CD4-positive, alpha-beta T cell (primary cell): ENCODE data around the gene FAM181A. TPM values are rescaled to one million over a fixed set of nuclear protein-coding genes. Genes with fewer than 3 reads are reported as not detected.

ENCODE experiments used
- ATAC-seq: fragments of 200-7000 bp; cut with Tn5 transposase; one replicate; pipeline ENCODE4 v1.10.0; 2022; ENCODE audit warnings: mild to moderate bottlenecking; ENCODE audit not compliant: poor library complexity
- CTCF ChIA-PET: fragments of 350-600 bp; sonication (Branson Sonifier 250); formaldehyde crosslinking; loops from one replicate; lab custom pipeline; 2021; ENCODE audit warnings: antibody characterized with exemption, inconsistent platforms; lab: Charles Lee
- POLR2A ChIA-PET: fragments of 350-600 bp; sonication (Branson Sonifier 250); formaldehyde crosslinking; loops from one replicate; lab custom pipeline; 2021; ENCODE audit warnings: antibody characterized with exemption, inconsistent platforms; lab: Charles Lee
- DNase-seq, 14 experiments: peaks; one replicate each; pipeline ENCODE4 v3.0.0-alpha.2; 2013 to 2020; ENCODE audit warnings: mixed read lengths in 2 of 14
- H3K27ac ChIP-seq, 2 donors: one replicate each; pipeline versions ENCODE4 v1.5.1 to v1.7.0; 2013; ENCODE audit warnings: low read length in 2 of 2, low read depth in 1 of 2, mild to moderate bottlenecking in 1 of 2
- H3K27me3 ChIP-seq, 2 experiments: 1 replicate in 1 of 2; 2 replicates in 1 of 2; pipeline versions ENCODE4 v1.6.1 to v1.7.0; 2013; ENCODE audit warnings: low read length in 2 of 2, control low read depth in 1 of 2, mild to moderate bottlenecking in 1 of 2, moderate library complexity in 1 of 2; ENCODE audit not compliant: insufficient read depth in 2 of 2, control insufficient read depth in 1 of 2
- H3K36me3 ChIP-seq: one replicate; pipeline ENCODE4 v1.6.1; 2013; ENCODE audit warnings: low read length, control low read depth; ENCODE audit not compliant: insufficient read depth
- H3K4me1 ChIP-seq: one replicate; pipeline ENCODE4 v1.6.1; 2013; ENCODE audit warnings: low read length, control low read depth; ENCODE audit not compliant: insufficient read depth
- H3K4me3 ChIP-seq: one replicate; pipeline ENCODE4 v1.5.1; 2013; ENCODE audit warnings: mild to moderate bottlenecking, low read length, moderate library complexity
- H3K9me3 ChIP-seq, 2 experiments: 1 replicate in 1 of 2; 2 replicates in 1 of 2; pipeline versions ENCODE4 v1.6.1 to v1.7.0; 2013; ENCODE audit warnings: low read length in 2 of 2, mild to moderate bottlenecking in 2 of 2, control low read depth in 1 of 2, moderate library complexity in 1 of 2; ENCODE audit not compliant: control insufficient read depth in 1 of 2, insufficient read depth in 1 of 2
- H3K27ac Mint-ChIP-seq: one replicate; pipeline ENCODE4 v1.8.0; 2020; ENCODE audit warnings: mixed read lengths
- H3K27me3 Mint-ChIP-seq: one replicate; pipeline ENCODE4 v1.8.0; 2021; ENCODE audit warnings: mixed read lengths
- H3K36me3 Mint-ChIP-seq: one replicate; pipeline ENCODE4 v1.8.0; 2021; ENCODE audit warnings: low read depth, mixed read lengths
- H3K4me1 Mint-ChIP-seq: one replicate; pipeline ENCODE4 v1.8.0; 2021; ENCODE audit warnings: low read depth, mixed read lengths
- H3K4me3 Mint-ChIP-seq: one replicate; pipeline ENCODE4 v1.8.0; 2020; ENCODE audit warnings: mild to moderate bottlenecking, mixed read lengths
- H3K9me3 Mint-ChIP-seq: one replicate; pipeline ENCODE4 v1.8.0; 2020; ENCODE audit warnings: mixed read lengths
- intact Hi-C, 2 experiments: fragments of 100-400 bp; cut with DNase I in 1 of 2; cut with micrococcal nuclease in 1 of 2; formaldehyde crosslinking; loops; one replicate each; pipeline versions ENCODE4 v1.15.1 to v1.9.0; 2023 to 2025; cut with DNase I, micrococcal nuclease
- total RNA-seq, 174 experiments: library from RNA in 2 of 174; stranded (reverse) in 2 of 174; gene quantifications; one replicate each; pipeline ENCODE4 v1.2.3 and lab custom pipeline; 2021 to 2026
- TF ChIP-seq, protein P1 (sequence below): fragments of 200-600 bp; IDR thresholded peaks from one replicate; pipeline ENCODE4 v1.8.0; 2022; ENCODE audit warnings: antibody characterized with exemption, mild to moderate bottlenecking

Gene FAM181A
- total RNA-seq, 2 experiments from 2014 or later, result not detected

- no peak overlapping the region for H3K27ac Mint-ChIP-seq
- H3K4me3 ChIP-seq, result peak overlapping the region; percentile 49
- H3K9me3 Mint-ChIP-seq, result no peaks in the 10 kb centered on the region
- ATAC-seq (no peak), DNase-seq (peak in 2 of 14 experiments; percentile 19 to 46)
- intact Hi-C loops, result no loop called here
- H3K4me1 Mint-ChIP-seq, result peaks cover 55% of the 10 kb centered on the region
- H3K4me3 Mint-ChIP-seq, result no peak overlapping the region
- no peaks in the 10 kb centered on the region for H3K27me3 ChIP-seq
- TF ChIP-seq, protein P1, sequence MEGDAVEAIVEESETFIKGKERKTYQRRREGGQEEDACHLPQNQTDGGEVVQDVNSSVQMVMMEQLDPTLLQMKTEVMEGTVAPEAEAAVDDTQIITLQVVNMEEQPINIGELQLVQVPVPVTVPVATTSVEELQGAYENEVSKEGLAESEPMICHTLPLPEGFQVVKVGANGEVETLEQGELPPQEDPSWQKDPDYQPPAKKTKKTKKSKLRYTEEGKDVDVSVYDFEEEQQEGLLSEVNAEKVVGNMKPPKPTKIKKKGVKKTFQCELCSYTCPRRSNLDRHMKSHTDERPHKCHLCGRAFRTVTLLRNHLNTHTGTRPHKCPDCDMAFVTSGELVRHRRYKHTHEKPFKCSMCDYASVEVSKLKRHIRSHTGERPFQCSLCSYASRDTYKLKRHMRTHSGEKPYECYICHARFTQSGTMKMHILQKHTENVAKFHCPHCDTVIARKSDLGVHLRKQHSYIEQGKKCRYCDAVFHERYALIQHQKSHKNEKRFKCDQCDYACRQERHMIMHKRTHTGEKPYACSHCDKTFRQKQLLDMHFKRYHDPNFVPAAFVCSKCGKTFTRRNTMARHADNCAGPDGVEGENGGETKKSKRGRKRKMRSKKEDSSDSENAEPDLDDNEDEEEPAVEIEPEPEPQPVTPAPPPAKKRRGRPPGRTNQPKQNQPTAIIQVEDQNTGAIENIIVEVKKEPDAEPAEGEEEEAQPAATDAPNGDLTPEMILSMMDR, result no peak
- H3K27me3 Mint-ChIP-seq, result no peaks in the 10 kb centered on the region
- no peaks in the 10 kb centered on the region for H3K9me3 ChIP-seq
- ChIA-PET CTCF (no interaction called here), POLR2A (interaction anchor here (1.2 to 1.9 kb wide), 3 partner anchors 10 to 25 kb away, joined by 4 to 9 read pairs (median 8); no protein-coding TSS in a partner anchor)
- H3K27ac ChIP-seq, result no peak overlapping the region
- H3K36me3 ChIP-seq, result no peaks in the 10 kb centered on the region
- H3K36me3 Mint-ChIP-seq, result no peaks in the 10 kb centered on the region
- H3K4me1 ChIP-seq, result peaks cover 63% of the 10 kb centered on the region
Measured at GRCh38 chr14:93953263-93953662, 26.1 kb downstream of the FAM181A start.

DNA sequence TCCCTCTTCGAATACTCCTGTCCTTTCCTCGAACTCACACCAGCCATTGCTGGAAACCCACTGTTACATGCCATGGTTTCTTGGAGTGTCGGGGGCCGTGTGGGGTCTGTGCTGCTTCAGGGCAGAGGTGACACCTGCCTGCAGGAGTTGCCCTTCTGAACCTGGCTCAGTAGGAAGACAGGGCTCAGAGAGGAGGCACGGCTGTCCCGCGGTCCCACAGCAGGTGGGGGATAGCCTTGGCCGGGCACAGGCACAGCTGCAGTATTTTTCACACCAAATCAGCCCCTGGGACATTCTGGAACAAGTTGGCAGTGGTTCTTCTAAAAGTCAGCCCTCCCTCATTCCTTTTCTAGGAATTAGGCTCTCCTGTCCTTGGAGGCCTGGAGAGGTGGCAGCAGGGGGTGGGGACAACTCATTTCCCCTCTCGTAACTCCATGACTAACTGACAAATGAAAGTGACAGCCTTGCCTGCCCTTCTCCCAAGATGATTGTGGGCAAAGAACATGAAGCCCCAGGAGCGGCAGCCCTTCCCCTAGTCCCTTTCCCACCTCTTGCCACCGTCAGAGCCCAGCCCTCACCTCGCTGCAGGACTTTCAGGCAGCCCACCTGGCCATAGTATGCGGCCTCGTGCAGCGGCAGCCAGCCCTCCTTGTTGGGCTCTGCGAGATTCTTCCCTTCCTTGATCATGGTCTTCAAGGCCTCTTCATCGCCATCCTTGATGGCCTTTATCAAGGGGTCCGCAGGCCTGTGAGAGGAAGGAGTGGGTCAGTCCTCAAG lies 26.8 kb downstream of the FAM181A start:
- H3K4me1 Mint-ChIP-seq, result peaks cover 62% of the 10 kb centered on the region
- ChIA-PET CTCF (interaction anchor here (0.9 to 3.0 kb wide), 2 partner anchors 14 to 17 kb away, joined by 3 to 21 read pairs; no protein-coding TSS in a partner anchor), POLR2A (interaction anchor here (1.7 to 2.3 kb wide), 3 partner anchors 9 to 14 kb away, joined by 7 to 11 read pairs (median 8); no protein-coding TSS in a partner anchor)
- no peak overlapping the region for H3K4me3 Mint-ChIP-seq
- H3K27me3 ChIP-seq, result no peaks in the 10 kb centered on the region
- intact Hi-C loops, result loop anchor here in 1 of 2 experiments (2.0 kb wide), 1 partner anchor 17 kb away; no protein-coding TSS in a partner anchor
- H3K27ac Mint-ChIP-seq, result no peak overlapping the region
- H3K9me3 ChIP-seq, result no peaks in the 10 kb centered on the region
- TF ChIP-seq, protein P1, result no peak
- DNase-seq, result no peak
- H3K36me3 ChIP-seq, result no peaks in the 10 kb centered on the region
- H3K36me3 Mint-ChIP-seq, result no peaks in the 10 kb centered on the region
- no peaks in the 10 kb centered on the region for H3K27me3 Mint-ChIP-seq
- no peaks in the 10 kb centered on the region for H3K9me3 Mint-ChIP-seq
- H3K4me3 ChIP-seq, result peak overlapping the region; percentile 49
- ATAC-seq, result no peak
- H3K27ac ChIP-seq, result no peak overlapping the region
- H3K4me1 ChIP-seq, result peaks cover 70% of the 10 kb centered on the region

DNA sequence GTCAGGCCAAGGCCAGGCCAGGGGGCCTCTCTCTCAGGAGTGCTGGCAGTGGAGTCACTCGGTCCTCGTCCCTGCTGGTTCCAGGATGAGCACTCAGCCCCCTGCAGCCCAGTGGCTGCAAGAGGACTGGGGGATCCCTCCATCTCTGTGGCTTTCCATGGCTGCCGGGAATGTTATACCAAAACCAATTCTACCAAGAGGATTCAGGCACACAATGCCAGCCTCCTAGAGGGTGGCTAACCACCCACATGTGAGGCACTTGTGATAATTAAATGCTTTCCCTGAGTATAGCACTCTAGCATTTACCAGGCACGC lies 27.3 kb downstream of the FAM181A start:
- H3K4me1 ChIP-seq, result peaks cover 75% of the 10 kb centered on the region
- POLR2A ChIA-PET, result interaction anchor here (1.7 to 2.3 kb wide), 2 partner anchors 9 to 15 kb away, joined by 7 to 11 read pairs; no protein-coding TSS in a partner anchor
- TF ChIP-seq, protein P1, result no peak
- Mint-ChIP-seq H3K9me3 (no peaks in the 10 kb centered on the region), H3K27me3 (no peaks in the 10 kb centered on the region), H3K4me3 (peak overlapping the region; percentile 56), H3K36me3 (no peaks in the 10 kb centered on the region), H3K4me1 (peaks cover 67% of the 10 kb centered on the region), H3K27ac (peak overlapping the region; percentile 73)
- H3K4me3 ChIP-seq, result peak overlapping the region; percentile 49
- no peaks in the 10 kb centered on the region for H3K36me3 ChIP-seq
- CTCF ChIA-PET, result interaction anchor here (0.9 to 3.0 kb wide), 2 partner anchors 15 to 17 kb away, joined by 3 to 21 read pairs; no protein-coding TSS in a partner anchor
- DNase-seq (no peak), ATAC-seq (no peak)
- no peaks in the 10 kb centered on the region for H3K9me3 ChIP-seq
- no peaks in the 10 kb centered on the region for H3K27me3 ChIP-seq
- intact Hi-C loops, result loop anchor here in 1 of 2 experiments (2.0 kb wide), 1 partner anchor 16 kb away; no protein-coding TSS in a partner anchor
- no peak overlapping the region for H3K27ac ChIP-seq
